DOHH2 (cell line): Measurements from ENCODE around the gene COTL1.

ENCODE experiments used
- H3F3A ChIP-seq: fragments of 200-600 bp; sonication (generic), shearing (Covaris generic); 2 replicates; pipeline ENCODE4 v1.6.0; 2016; ENCODE audit warnings: antibody characterized with exemption, mild to moderate bottlenecking; ENCODE audit not compliant: control insufficient read depth, insufficient read depth
- H3K27ac ChIP-seq: fragments of 200-600 bp; sonication (generic); 2 replicates; pipeline ENCODE4 v1.5.1; 2014; ENCODE audit warnings: low read depth, mild to moderate bottlenecking, low read length, moderate library complexity
- H3K27me3 ChIP-seq: fragments of 200-600 bp; sonication (generic); 2 replicates; pipeline ENCODE4 v1.6.1; 2014; ENCODE audit warnings: mild to moderate bottlenecking, low read length, mixed read lengths; ENCODE audit not compliant: control insufficient read depth
- H3K36me3 ChIP-seq: fragments of 200-600 bp; sonication (generic); 2 replicates; pipeline ENCODE4 v1.6.1; 2014; ENCODE audit warnings: mild to moderate bottlenecking, low read length, moderate library complexity, mixed read lengths; ENCODE audit not compliant: control insufficient read depth
- H3K4me1 ChIP-seq: fragments of 200-600 bp; sonication (generic); 2 replicates; pipeline ENCODE4 v1.6.1; 2014; ENCODE audit warnings: mild to moderate bottlenecking, low read length, mixed read lengths; ENCODE audit not compliant: control insufficient read depth
- H3K4me2 ChIP-seq: fragments of 200-600 bp; sonication (generic); 2 replicates; pipeline ENCODE4 v1.6.0; 2014; ENCODE audit warnings: mild to moderate bottlenecking, low read length, moderate library complexity
- H3K4me3 ChIP-seq: fragments of 200-600 bp; sonication (generic); 2 replicates; pipeline ENCODE4 v1.5.1; 2014; ENCODE audit warnings: mild to moderate bottlenecking, low read length, mixed read lengths
- H3K79me2 ChIP-seq: fragments of 200-600 bp; sonication (generic); 2 replicates; pipeline ENCODE4 v1.6.1; 2014; ENCODE audit warnings: mild to moderate bottlenecking, low read length, mixed read lengths; ENCODE audit not compliant: control insufficient read depth
- H3K9me2 ChIP-seq: fragments of 200-600 bp; sonication (generic); replicated peaks from 2 replicates; pipeline ENCODE4 v1.6.1; 2014; ENCODE audit warnings: mild to moderate bottlenecking, low read length, mixed read lengths; ENCODE audit not compliant: control insufficient read depth
- H3K9me3 ChIP-seq: fragments of 200-600 bp; sonication (generic); 2 replicates; pipeline ENCODE4 v1.6.1; 2014; ENCODE audit warnings: antibody characterized with exemption, low read length, mixed read lengths; ENCODE audit not compliant: control insufficient read depth, insufficient read depth
- H4K20me1 ChIP-seq: fragments of 200-600 bp; sonication (generic); 2 replicates; pipeline ENCODE4 v1.6.0; 2014; ENCODE audit warnings: low read depth, mild to moderate bottlenecking, antibody characterized with exemption, low read length, moderate library complexity; ENCODE audit not compliant: control insufficient read depth, insufficient read depth
- CTCF ChIP-seq: fragments of 200-600 bp; sonication (generic); IDR thresholded peaks from one replicate; pipeline ENCODE4 v1.5.1; 2014; ENCODE audit warnings: antibody characterized with exemption, mild to moderate bottlenecking, low read depth, low read length; ENCODE audit not compliant: poor library complexity, severe bottlenecking
- EZH2phosphoT487 ChIP-seq: fragments of 200-600 bp; sonication (generic); IDR thresholded peaks from 2 replicates; pipeline ENCODE4 v1.6.1; 2017; ENCODE audit warnings: borderline replicate concordance, mild to moderate bottlenecking, antibody characterized with exemption, low read length, moderate library complexity, mixed read lengths

Gene COTL1

GRCh38 chr16:84532291-84532724 lies 85.6 kb downstream of the COTL1 start:
- Histone ChIP-seq H3F3A (no peaks in the 10 kb centered on the region), H3K4me3 (no peak overlapping the region), H3K27me3 (peaks cover 21% of the 10 kb centered on the region), H3K79me2 (no peaks in the 10 kb centered on the region), H3K9me2 (no peaks in the 10 kb centered on the region), H3K4me2 (no peak overlapping the region), H3K4me1 (no peaks in the 10 kb centered on the region; the same call in 1 of the 2 replicates), H3K27ac (no peak overlapping the region), H3K36me3 (no peaks in the 10 kb centered on the region), H4K20me1 (no peaks in the 10 kb centered on the region), H3K9me3 (peaks cover 6% of the 10 kb centered on the region; the same call in 1 of the 2 replicates)
- TF ChIP-seq CTCF (no peak), EZH2phosphoT487 (no peak)

GRCh38 chr16:84531671-84532111 lies 86.2 kb downstream of the COTL1 start:
- Histone ChIP-seq H3K79me2 (no peaks in the 10 kb centered on the region), H3F3A (no peaks in the 10 kb centered on the region), H4K20me1 (no peaks in the 10 kb centered on the region), H3K4me3 (no peak overlapping the region), H3K4me2 (no peak overlapping the region), H3K4me1 (no peaks in the 10 kb centered on the region; the same call in 1 of the 2 replicates), H3K36me3 (no peaks in the 10 kb centered on the region), H3K9me2 (no peaks in the 10 kb centered on the region), H3K9me3 (peaks cover 6% of the 10 kb centered on the region; the same call in 1 of the 2 replicates), H3K27me3 (peaks cover 21% of the 10 kb centered on the region), H3K27ac (no peak overlapping the region)
- TF ChIP-seq EZH2phosphoT487: no peak

- Histone ChIP-seq H3K27ac (no peak overlapping the region), H3K9me2 (no peaks in the 10 kb centered on the region), H3K4me2 (no peak overlapping the region), H3K9me3 (peaks cover 6% of the 10 kb centered on the region; the same call in 1 of the 2 replicates), H3K79me2 (no peaks in the 10 kb centered on the region), H4K20me1 (no peaks in the 10 kb centered on the region), H3F3A (no peaks in the 10 kb centered on the region), H3K4me3 (no peak overlapping the region), H3K36me3 (no peaks in the 10 kb centered on the region), H3K27me3 (peaks cover 21% of the 10 kb centered on the region), H3K4me1 (no peaks in the 10 kb centered on the region; the same call in 1 of the 2 replicates)
- no peak for TF ChIP-seq EZH2phosphoT487
- TF ChIP-seq CTCF: no peak
These were observed 87.3 kb downstream of the COTL1 start for GRCh38 chr16:84530590-84530989.

- Histone ChIP-seq H3F3A (no peaks in the 10 kb centered on the region), H3K4me2 (no peak overlapping the region), H3K27ac (no peak overlapping the region), H3K27me3 (peaks cover 20% of the 10 kb centered on the region), H3K79me2 (no peaks in the 10 kb centered on the region), H3K4me3 (no peak overlapping the region), H3K36me3 (no peaks in the 10 kb centered on the region), H3K9me2 (no peaks in the 10 kb centered on the region), H4K20me1 (no peaks in the 10 kb centered on the region), H3K9me3 (peaks cover 6% of the 10 kb centered on the region; the same call in 1 of the 2 replicates), H3K4me1 (no peaks in the 10 kb centered on the region; the same call in 1 of the 2 replicates)
- TF ChIP-seq CTCF (no peak), EZH2phosphoT487 (no peak)
These were observed 88.3 kb downstream of the COTL1 start for GRCh38 chr16:84529607-84530006.
